Measurements from ENCODE around the gene ST8SIA6. TPM values are rescaled to one million over a fixed set of nuclear protein-coding genes. Genes with fewer than 3 reads are reported as not detected.

Gene ST8SIA6
- total RNA-seq, 3 donors from 2014 or later (not counting 1 experiment from before 2014, with no cell fraction given), result 12.2 to 19.7 (median 12.5) TPM

- H3K27me3 Mint-ChIP-seq (ENCODE audit: low read depth in 2 of 2), result no peaks in the 10 kb centered on the region
- no peak overlapping the region for H3K4me3 Mint-ChIP-seq
- H3K4me1 Mint-ChIP-seq, result peaks cover 26 to 31% of the 10 kb centered on the region in 2 donors
- 87% methylated on average over 5 of the region's 5 CpGs for WGBS (ENCODE audit: insufficient coverage)
- TF ChIP-seq, protein P1, sequence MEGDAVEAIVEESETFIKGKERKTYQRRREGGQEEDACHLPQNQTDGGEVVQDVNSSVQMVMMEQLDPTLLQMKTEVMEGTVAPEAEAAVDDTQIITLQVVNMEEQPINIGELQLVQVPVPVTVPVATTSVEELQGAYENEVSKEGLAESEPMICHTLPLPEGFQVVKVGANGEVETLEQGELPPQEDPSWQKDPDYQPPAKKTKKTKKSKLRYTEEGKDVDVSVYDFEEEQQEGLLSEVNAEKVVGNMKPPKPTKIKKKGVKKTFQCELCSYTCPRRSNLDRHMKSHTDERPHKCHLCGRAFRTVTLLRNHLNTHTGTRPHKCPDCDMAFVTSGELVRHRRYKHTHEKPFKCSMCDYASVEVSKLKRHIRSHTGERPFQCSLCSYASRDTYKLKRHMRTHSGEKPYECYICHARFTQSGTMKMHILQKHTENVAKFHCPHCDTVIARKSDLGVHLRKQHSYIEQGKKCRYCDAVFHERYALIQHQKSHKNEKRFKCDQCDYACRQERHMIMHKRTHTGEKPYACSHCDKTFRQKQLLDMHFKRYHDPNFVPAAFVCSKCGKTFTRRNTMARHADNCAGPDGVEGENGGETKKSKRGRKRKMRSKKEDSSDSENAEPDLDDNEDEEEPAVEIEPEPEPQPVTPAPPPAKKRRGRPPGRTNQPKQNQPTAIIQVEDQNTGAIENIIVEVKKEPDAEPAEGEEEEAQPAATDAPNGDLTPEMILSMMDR (IDR thresholded peaks at IDR 0.05), result no peak
- DNase-seq (peak in 1 of 2 donors; percentile 68), ATAC-seq (peak; percentile 70 to 80 (median 75))
- no peaks in the 10 kb centered on the region for H3K9me3 Mint-ChIP-seq
- Histone ChIP-seq H3K36me3 (ENCODE audit: control insufficient read depth, insufficient read depth, low read length) (no peaks in the 10 kb centered on the region), H3K27me3 (ENCODE audit: control insufficient read depth, insufficient read depth, low read length) (no peaks in the 10 kb centered on the region), H3K9me3 (ENCODE audit: control insufficient read depth, insufficient read depth, low read length) (no peaks in the 10 kb centered on the region), H3K4me1 (ENCODE audit: control insufficient read depth, insufficient read depth, low read length) (peaks cover 5% of the 10 kb centered on the region), H3K27ac (ENCODE audit: low read length) (no peak overlapping the region), H3K4me3 (ENCODE audit: low read length) (no peak overlapping the region)
- no peaks in the 10 kb centered on the region for H3K36me3 Mint-ChIP-seq
- peak overlapping the region in 1 of 2 donors; percentile 79 for H3K27ac Mint-ChIP-seq
- intact Hi-C loops (cut with micrococcal nuclease), result loop anchor here (1.0 kb wide), 2 partner anchors 21 to 190 kb away; no protein-coding TSS in a partner anchor
Observed at GRCh38 chr10:17409170-17409733, 45.1 kb downstream of the ST8SIA6 start.

GRCh38 chr10:17407047-17407446 is 47.3 kb downstream of the ST8SIA6 start:
- Histone ChIP-seq H3K9me3 (ENCODE audit: control insufficient read depth, insufficient read depth, low read length) (no peaks in the 10 kb centered on the region), H3K36me3 (ENCODE audit: control insufficient read depth, insufficient read depth, low read length) (no peaks in the 10 kb centered on the region), H3K27ac (ENCODE audit: low read length) (no peak overlapping the region), H3K4me3 (ENCODE audit: low read length) (no peak overlapping the region), H3K4me1 (ENCODE audit: control insufficient read depth, insufficient read depth, low read length) (peaks cover 5% of the 10 kb centered on the region), H3K27me3 (ENCODE audit: control insufficient read depth, insufficient read depth, low read length) (no peaks in the 10 kb centered on the region)
- TF ChIP-seq, protein P1 (IDR thresholded peaks at IDR 0.05), result no peak
- ATAC-seq, result no peak
- 73% methylated on average over 5 of the region's 5 CpGs for WGBS (ENCODE audit: insufficient coverage)
- Mint-ChIP-seq H3K9me3 (no peaks in the 10 kb centered on the region), H3K36me3 (no peaks in the 10 kb centered on the region), H3K4me1 (peaks cover 22 to 28% of the 10 kb centered on the region in 2 donors), H3K27me3 (ENCODE audit: low read depth in 2 of 2) (no peaks in the 10 kb centered on the region), H3K4me3 (no peak overlapping the region), H3K27ac (peak overlapping the region in 1 of 2 donors; percentile 38)
- no peak for DNase-seq
- intact Hi-C loops (cut with micrococcal nuclease), result no loop called here

GRCh38 chr10:17406036-17406834 is 48.2 kb downstream of the ST8SIA6 start:
- TF ChIP-seq, protein P1 (IDR thresholded peaks at IDR 0.05), result no peak
- H3K27ac ChIP-seq (ENCODE audit: low read length), result no peak overlapping the region
- H3K4me1 ChIP-seq (ENCODE audit: control insufficient read depth, insufficient read depth, low read length), result peaks cover 5% of the 10 kb centered on the region
- H3K4me3 Mint-ChIP-seq, result no peak overlapping the region
- no peaks in the 10 kb centered on the region for H3K27me3 ChIP-seq (ENCODE audit: control insufficient read depth, insufficient read depth, low read length)
- no peaks in the 10 kb centered on the region for H3K27me3 Mint-ChIP-seq (ENCODE audit: low read depth in 2 of 2)
- H3K36me3 ChIP-seq (ENCODE audit: control insufficient read depth, insufficient read depth, low read length), result no peaks in the 10 kb centered on the region
- 93% methylated on average over 5 of the region's 7 CpGs for WGBS (ENCODE audit: insufficient coverage)
- no peak overlapping the region for H3K27ac Mint-ChIP-seq
- DNase-seq, result no peak
- intact Hi-C loops (cut with micrococcal nuclease), result no loop called here
- H3K36me3 Mint-ChIP-seq, result no peaks in the 10 kb centered on the region
- H3K9me3 ChIP-seq (ENCODE audit: control insufficient read depth, insufficient read depth, low read length), result no peaks in the 10 kb centered on the region
- H3K4me3 ChIP-seq (ENCODE audit: low read length), result no peak overlapping the region
- H3K4me1 Mint-ChIP-seq, result peaks cover 16 to 21% of the 10 kb centered on the region in 2 donors
- H3K9me3 Mint-ChIP-seq, result no peaks in the 10 kb centered on the region
- no peak for ATAC-seq

Measured in natural killer cell (primary cell).